GM21737 (cell line): ENCODE results near the gene RBBP7.

ENCODE experiments used
- ATAC-seq: cut with Tn5 transposase; IDR thresholded peaks from one replicate; pipeline ENCODE4 v1.9.1; 2021; ENCODE audit warnings: mild to moderate bottlenecking, moderate library complexity; ENCODE audit not compliant: unreplicated experiment

The RBBP7 gene

GRCh38 chrX:16828124-16828908 lies 41.8 kb downstream of the RBBP7 start:
- ATAC-seq, result no peak

DNA sequence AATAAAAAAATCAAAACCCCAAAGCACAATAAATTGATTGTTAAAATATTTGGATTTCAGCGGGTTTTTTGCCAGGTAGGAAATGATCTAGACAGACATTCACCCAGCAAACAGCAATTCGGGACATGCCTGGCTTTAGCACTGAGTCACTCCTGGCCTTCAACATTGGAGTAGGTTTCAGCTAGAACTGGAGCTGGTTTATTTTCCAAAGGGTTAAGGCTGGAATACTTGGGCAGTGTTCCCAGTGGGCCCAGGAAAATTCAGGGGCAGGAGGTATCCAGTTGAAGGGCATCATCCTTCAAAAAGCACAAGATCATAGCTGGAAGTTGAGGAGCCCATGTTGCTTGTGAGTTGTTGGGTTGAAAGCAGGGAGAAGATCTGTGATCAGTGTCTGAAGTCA lies 42.9 kb downstream of the RBBP7 start:
- ATAC-seq, result no peak

DNA sequence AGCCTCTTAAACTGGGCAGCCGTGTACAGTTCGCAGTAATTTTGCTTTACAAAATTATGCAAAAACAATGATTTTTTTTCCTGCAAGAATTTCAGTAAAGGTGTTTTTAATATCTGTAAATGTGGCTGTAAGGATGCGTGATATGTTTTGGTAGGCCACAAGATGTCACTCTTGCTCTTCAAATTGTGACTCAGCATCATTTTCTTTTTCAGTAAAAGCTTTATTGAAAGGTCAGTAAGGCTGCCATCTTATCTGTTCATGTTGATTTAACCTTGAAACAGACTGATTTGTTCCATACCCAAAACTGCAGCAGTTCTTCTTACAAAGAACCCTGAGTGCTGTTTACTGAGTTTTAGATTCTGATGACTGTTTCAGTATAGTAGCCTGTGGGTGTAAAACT lies 44.0 kb downstream of the RBBP7 start:
- no peak for ATAC-seq

- no peak for ATAC-seq
Observed at GRCh38 chrX:16825264-16826035, 44.7 kb downstream of the RBBP7 start.

DNA sequence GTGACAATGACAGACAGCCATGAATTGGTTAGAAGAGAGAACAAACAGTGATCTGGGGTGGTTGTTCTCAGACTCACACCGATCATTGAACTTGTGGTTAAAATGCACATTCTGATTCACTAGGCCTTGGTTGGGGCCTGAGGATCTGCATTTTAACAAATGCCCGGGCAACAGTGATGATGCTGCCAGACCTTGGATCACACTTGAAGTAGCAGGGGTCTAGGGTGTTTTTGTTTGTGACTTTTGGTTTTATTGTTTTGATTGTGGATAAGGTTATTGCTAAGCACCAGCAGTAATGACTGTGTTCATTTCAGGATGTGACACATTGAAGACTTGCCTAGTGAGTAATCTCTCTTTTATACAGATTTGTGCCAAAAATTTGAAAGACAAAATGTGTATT lies 47.4 kb downstream of the RBBP7 start:
- no peak for ATAC-seq

- no peak for ATAC-seq
Observed at GRCh38 chrX:16819634-16820033, 50.5 kb downstream of the RBBP7 start.

- no peak for ATAC-seq
Observed at GRCh38 chrX:16814597-16814996, 55.6 kb downstream of the RBBP7 start.

DNA sequence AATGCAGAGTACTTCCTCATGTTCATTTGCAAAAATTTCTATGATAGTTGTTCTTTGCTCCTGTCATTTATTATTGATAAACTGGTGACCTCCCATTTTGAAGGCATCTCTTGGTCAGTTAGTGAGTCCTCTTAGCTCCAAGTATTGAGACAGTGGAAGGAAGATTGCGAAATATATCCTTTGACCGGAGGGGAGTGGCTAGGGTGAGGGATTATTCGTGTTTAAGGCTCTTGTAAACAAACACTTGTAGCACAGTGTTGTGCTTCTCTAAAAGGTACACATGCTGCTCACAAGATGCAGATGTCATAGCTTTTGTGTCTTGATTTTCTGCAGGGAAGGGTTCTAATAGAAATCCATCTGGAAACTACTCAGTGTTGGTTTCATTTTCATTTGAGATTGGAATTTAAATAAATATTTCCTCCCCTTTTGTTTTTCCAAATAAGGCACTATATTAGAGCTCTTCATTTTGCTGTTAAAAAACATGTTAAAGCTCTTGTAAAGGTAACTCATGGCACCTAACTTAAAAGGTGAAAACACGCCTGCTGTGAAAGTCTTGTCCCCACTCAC lies 62.1 kb downstream of the RBBP7 start:
- ATAC-seq, result no peak

DNA sequence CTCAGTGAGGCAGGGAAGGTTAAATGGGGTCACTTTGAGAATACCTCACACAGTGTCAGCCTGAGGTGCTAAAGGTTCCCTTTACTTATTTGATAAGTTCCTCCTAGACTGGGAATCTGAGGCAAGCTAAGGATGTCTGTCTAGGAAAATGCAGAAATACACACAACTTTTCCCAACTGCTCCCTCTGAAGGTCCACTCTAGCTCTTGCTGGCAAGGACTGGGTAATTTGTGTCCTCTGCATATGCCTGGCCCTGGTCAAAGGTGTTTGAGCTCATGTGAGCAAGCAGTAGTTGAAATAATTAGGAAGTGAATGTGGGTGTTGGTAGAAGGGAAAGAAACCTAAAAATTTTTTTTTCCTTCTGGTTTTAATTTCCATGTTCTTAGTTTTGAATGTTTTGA lies 62.6 kb downstream of the RBBP7 start:
- no peak for ATAC-seq

GRCh38 chrX:16804923-16805464 lies 65.2 kb downstream of the RBBP7 start:
- ATAC-seq, result no peak

- ATAC-seq, result no peak
Observed at GRCh38 chrX:16797841-16798240, 72.3 kb downstream of the RBBP7 start.

DNA sequence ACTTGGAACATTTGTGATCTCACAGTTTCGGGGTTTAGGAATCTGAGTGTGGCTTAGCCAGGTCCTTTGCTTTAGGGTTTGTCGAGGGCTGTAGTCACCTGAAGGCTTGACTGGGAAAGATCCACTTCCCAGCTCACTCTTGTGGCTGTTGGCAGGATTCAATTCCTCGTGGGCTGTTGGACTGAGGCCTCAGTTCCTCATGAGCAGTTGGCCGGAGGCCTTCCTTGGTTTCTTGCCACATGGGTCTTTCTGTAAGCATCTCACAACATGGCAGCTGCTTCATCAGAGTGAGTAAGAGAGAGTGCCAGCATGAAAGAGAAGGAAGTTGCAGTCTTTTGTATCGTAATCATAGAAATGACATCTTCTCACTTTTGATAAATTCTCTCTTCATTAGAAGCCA lies 72.8 kb downstream of the RBBP7 start:
- ATAC-seq, result no peak

GRCh38 chrX:16796298-16796697 lies 73.9 kb downstream of the RBBP7 start:
- ATAC-seq, result no peak
